ENCODE results near the gene ZNF862. TPM values are rescaled to one million over a fixed set of nuclear protein-coding genes. Genes with fewer than 3 reads are reported as not detected.

Gene ZNF862
- total and polyA plus RNA-seq, 2 of the 13 experiments (the other 11 are each of a cell fraction or from before 2014, with no cell fraction given) = 0.89 to 2.0 TPM

DNA sequence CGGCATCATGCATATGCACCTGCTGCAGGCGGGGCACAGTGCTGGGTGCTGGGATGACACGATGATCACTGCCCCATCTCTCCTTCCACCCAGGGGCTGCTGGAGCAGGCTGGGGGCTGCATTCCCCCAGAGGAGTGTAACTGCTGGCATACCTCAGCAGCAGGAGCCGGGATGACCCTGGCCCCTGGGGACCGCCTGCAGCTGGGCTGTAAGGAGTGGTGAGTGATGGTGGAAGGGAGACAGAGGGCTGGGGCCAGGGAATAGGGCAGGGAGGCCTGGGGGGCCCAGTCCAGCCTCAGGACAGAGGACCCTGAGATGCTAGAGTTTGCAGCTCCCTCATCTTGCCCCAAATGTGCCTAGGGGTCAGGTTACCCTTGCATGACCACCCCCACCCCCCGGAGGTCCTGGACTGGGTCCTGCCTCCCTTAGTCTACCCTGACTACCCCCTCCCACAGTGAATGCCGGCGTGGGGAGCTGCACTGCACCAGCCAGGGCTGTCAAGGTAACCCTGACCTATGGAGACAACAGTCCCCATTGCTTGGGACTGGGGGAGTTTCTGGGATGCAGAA, 14.5 kb upstream of the ZNF862 start (continued):
- no peak for TF ChIP-seq HNF4A (CRISPR knock-in tag; IDR thresholded peaks at IDR 0.05)
- no peak for TF ChIP-seq ZBTB8A (CRISPR knock-in tag; IDR thresholded peaks at IDR 0.05; ENCODE audit: borderline replicate concordance, low read depth)
- TF ChIP-seq ZNF841 (CRISPR knock-in tag; IDR thresholded peaks at IDR 0.05; ENCODE audit: borderline replicate concordance) = no peak
- TF ChIP-seq CHD4 (IDR thresholded peaks at IDR 0.05; ENCODE audit: borderline replicate concordance, low read length) = no peak
- no peak for TF ChIP-seq ZBTB42 (CRISPR knock-in tag; IDR thresholded peaks at IDR 0.05)
- no peak for TF ChIP-seq ZNF850 (CRISPR knock-in tag; conservative IDR thresholded peaks at IDR 0.05)
- TF ChIP-seq MIXL1 (CRISPR knock-in tag; IDR thresholded peaks at IDR 0.05) = no peak
- TF ChIP-seq, protein P1, sequence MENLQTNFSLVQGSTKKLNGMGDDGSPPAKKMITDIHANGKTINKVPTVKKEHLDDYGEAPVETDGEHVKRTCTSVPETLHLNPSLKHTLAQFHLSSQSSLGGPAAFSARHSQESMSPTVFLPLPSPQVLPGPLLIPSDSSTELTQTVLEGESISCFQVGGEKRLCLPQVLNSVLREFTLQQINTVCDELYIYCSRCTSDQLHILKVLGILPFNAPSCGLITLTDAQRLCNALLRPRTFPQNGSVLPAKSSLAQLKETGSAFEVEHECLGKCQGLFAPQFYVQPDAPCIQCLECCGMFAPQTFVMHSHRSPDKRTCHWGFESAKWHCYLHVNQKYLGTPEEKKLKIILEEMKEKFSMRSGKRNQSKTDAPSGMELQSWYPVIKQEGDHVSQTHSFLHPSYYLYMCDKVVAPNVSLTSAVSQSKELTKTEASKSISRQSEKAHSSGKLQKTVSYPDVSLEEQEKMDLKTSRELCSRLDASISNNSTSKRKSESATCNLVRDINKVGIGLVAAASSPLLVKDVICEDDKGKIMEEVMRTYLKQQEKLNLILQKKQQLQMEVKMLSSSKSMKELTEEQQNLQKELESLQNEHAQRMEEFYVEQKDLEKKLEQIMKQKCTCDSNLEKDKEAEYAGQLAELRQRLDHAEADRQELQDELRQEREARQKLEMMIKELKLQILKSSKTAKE (CRISPR knock-in tag; IDR thresholded peaks at IDR 0.05; ENCODE audit: borderline replicate concordance) = no peak
- TF ChIP-seq, protein P2, sequence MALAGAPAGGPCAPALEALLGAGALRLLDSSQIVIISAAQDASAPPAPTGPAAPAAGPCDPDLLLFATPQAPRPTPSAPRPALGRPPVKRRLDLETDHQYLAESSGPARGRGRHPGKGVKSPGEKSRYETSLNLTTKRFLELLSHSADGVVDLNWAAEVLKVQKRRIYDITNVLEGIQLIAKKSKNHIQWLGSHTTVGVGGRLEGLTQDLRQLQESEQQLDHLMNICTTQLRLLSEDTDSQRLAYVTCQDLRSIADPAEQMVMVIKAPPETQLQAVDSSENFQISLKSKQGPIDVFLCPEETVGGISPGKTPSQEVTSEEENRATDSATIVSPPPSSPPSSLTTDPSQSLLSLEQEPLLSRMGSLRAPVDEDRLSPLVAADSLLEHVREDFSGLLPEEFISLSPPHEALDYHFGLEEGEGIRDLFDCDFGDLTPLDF (CRISPR knock-in tag; IDR thresholded peaks at IDR 0.05) = no peak

DNA sequence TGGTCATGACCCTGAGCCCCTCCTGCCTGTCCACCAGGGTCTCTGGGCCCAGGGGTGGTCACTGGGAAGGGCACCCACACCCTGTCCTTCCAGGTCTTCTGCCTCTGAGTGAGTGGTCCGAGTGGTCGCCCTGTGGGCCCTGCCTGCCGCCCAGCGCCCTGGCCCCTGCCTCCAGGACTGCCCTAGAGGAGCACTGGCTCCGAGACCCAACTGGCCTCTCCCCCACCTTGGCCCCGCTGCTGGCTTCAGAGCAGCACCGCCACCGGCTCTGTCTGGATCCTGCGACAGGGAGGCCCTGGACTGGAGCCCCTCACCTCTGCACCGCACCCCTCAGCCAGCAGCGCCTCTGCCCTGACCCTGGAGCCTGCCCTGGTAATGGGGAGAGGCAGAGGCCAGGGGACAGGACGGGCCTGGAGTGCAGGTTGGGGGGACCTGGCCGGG, 13.9 kb upstream of the ZNF862 start:
- BruUV-seq (replicated peaks) = no TSS peak
- ChIA-PET CTCF (ENCODE audit: low intra/inter-chr PET ratio, low total read pairs) (no interaction called here), POLR2A (no interaction called here)
- DNase-seq (ENCODE audit: low spot score) = no peak
- no peak overlapping the region for H3K9ac ChIP-seq (ENCODE audit: insufficient read depth, low read depth, low read length)
- peaks cover 3% of the 10 kb centered on the region in 2 experiments; a peak in 1 of 5 replicates for H3K27me3 ChIP-seq (ENCODE audit: control insufficient read depth in 1 of 2, insufficient read depth in 2 of 2, low read length in 2 of 2)
- no peak overlapping the region for H2AFZ ChIP-seq (ENCODE audit: low read length)
- H3K27ac ChIP-seq (ENCODE audit: extremely low read length, insufficient read depth, low read length) = no peak overlapping the region
- H3K36me3 ChIP-seq (replicated peaks in 1 of 2; ENCODE audit: control insufficient read depth in 1 of 2, insufficient read depth in 2 of 2, low read length in 2 of 2) = no peaks in the 10 kb centered on the region
- in situ Hi-C loops (cut with HindIII; ENCODE audit: extremely low pct_ligation_motif_present, low pct_unique_long_range_greater_than_20kb) (no loop called here), intact Hi-C loops (cut with micrococcal nuclease; ENCODE audit: unreplicated experiment) (no loop called here)
- no peaks in the 10 kb centered on the region for H3K79me2 ChIP-seq (ENCODE audit: insufficient read depth, low read length)
- no peak overlapping the region for H3K4me3 ChIP-seq (replicated peaks in 1 of 3; ENCODE audit: insufficient read depth in 1 of 3, low read depth in 2 of 3, low read length in 3 of 3)
- H3K4me2 ChIP-seq (ENCODE audit: low read depth, low read length) = no peak overlapping the region
- no peaks in the 10 kb centered on the region for H3K9me3 ChIP-seq (ENCODE audit: low read length)
- no peaks in the 10 kb centered on the region for H4K20me1 ChIP-seq (ENCODE audit: insufficient read depth, low read length)
- 84% methylated on average over 6 of the region's 13 CpGs for WGBS (ENCODE audit: low lambda C conversion rate)
- peaks cover 15% of the 10 kb centered on the region for H3K4me1 ChIP-seq (ENCODE audit: insufficient read depth, low read length)
- no peak for ATAC-seq
- FAIRE-seq = no peak
- TF ChIP-seq ZFP37 (CRISPR knock-in tag; IDR thresholded peaks at IDR 0.05; ENCODE audit: borderline replicate concordance) (no peak), PHB2 (IDR thresholded peaks at IDR 0.05; ENCODE audit: partially characterized antibody) (no peak), TARDBP (CRISPR knock-in tag; IDR thresholded peaks at IDR 0.05) (no peak)
- TF ChIP-seq, protein P3, sequence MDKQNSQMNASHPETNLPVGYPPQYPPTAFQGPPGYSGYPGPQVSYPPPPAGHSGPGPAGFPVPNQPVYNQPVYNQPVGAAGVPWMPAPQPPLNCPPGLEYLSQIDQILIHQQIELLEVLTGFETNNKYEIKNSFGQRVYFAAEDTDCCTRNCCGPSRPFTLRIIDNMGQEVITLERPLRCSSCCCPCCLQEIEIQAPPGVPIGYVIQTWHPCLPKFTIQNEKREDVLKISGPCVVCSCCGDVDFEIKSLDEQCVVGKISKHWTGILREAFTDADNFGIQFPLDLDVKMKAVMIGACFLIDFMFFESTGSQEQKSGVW (CRISPR knock-in tag; IDR thresholded peaks at IDR 0.05; ENCODE audit: borderline replicate concordance) = no peak
- TF ChIP-seq, protein P4, sequence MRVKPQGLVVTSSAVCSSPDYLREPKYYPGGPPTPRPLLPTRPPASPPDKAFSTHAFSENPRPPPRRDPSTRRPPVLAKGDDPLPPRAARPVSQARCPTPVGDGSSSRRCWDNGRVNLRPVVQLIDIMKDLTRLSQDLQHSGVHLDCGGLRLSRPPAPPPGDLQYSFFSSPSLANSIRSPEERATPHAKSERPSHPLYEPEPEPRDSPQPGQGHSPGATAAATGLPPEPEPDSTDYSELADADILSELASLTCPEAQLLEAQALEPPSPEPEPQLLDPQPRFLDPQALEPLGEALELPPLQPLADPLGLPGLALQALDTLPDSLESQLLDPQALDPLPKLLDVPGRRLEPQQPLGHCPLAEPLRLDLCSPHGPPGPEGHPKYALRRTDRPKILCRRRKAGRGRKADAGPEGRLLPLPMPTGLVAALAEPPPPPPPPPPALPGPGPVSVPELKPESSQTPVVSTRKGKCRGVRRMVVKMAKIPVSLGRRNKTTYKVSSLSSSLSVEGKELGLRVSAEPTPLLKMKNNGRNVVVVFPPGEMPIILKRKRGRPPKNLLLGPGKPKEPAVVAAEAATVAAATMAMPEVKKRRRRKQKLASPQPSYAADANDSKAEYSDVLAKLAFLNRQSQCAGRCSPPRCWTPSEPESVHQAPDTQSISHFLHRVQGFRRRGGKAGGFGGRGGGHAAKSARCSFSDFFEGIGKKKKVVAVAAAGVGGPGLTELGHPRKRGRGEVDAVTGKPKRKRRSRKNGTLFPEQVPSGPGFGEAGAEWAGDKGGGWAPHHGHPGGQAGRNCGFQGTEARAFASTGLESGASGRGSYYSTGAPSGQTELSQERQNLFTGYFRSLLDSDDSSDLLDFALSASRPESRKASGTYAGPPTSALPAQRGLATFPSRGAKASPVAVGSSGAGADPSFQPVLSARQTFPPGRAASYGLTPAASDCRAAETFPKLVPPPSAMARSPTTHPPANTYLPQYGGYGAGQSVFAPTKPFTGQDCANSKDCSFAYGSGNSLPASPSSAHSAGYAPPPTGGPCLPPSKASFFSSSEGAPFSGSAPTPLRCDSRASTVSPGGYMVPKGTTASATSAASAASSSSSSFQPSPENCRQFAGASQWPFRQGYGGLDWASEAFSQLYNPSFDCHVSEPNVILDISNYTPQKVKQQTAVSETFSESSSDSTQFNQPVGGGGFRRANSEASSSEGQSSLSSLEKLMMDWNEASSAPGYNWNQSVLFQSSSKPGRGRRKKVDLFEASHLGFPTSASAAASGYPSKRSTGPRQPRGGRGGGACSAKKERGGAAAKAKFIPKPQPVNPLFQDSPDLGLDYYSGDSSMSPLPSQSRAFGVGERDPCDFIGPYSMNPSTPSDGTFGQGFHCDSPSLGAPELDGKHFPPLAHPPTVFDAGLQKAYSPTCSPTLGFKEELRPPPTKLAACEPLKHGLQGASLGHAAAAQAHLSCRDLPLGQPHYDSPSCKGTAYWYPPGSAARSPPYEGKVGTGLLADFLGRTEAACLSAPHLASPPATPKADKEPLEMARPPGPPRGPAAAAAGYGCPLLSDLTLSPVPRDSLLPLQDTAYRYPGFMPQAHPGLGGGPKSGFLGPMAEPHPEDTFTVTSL (CRISPR knock-in tag; IDR thresholded peaks at IDR 0.05; ENCODE audit: borderline replicate concordance) = no peak
